GM10248 (cell line): ENCODE measurements around the gene HSH2D.
A peak's percentile ranks its signal among the peaks of the same experiment; 100 is the strongest.

Experiments used
- CTCF ChIA-PET: fragments of 300-600 bp; sonication (Branson Sonifier 250); formaldehyde crosslinking; extraction: SDS; loops from one replicate; lab custom pipeline; 2021; ENCODE audit warnings: antibody characterized with exemption; lab: Yijun Ruan, JAX
- POLR2A ChIA-PET: fragments of 350-650 bp; sonication (Branson Sonifier 250); formaldehyde crosslinking; extraction: SDS; loops from one replicate; lab custom pipeline; 2020; ENCODE audit warnings: antibody characterized with exemption; lab: Yijun Ruan, JAX
- DNase-seq: peaks from one replicate; pipeline ENCODE4 v3.0.0; 2012; ENCODE audit errors: extremely low spot score
- CTCF ChIP-seq: IDR thresholded peaks from 2 replicates; pipeline ENCODE4 v1.5.1; 2012; ENCODE audit warnings: mild to moderate bottlenecking, low read depth; ENCODE audit errors: extremely low read depth, missing control alignments, control extremely low read depth

The HSH2D gene

GRCh38 chr19:16118489-16119033 is 24.9 kb upstream of the HSH2D start:
- no peak for TF ChIP-seq CTCF
- peak; percentile 88 for DNase-seq

GRCh38 chr19:16119075-16119857 is 24.2 kb upstream of the HSH2D start:
- CTCF ChIA-PET, result interaction anchor here (1.1 to 3.1 kb wide), 4 partner anchors 8 to 78 kb away, joined by 3 to 16 read pairs (median 8); partner anchors contain the start of genes AP1M1, FAM32A and RAB8A
- POLR2A ChIA-PET, result interaction anchor here (0.7 to 1.2 kb wide), 2 partner anchors 24 to 323 kb away, joined by 3 to 8 read pairs; partner anchors contain the start of gene HSH2D
- DNase-seq, result peak; percentile 55

More at GRCh38 chr19:16118489-16119033, 24.9 kb upstream of the HSH2D start:
- ChIA-PET CTCF (interaction anchor here (0.6 to 3.1 kb wide), 14 partner anchors 10 to 79 kb away, joined by 3 to 16 read pairs (median 3); partner anchors contain the start of genes AP1M1, FAM32A and HSH2D), POLR2A (interaction anchor here (0.6 to 1.5 kb wide), 4 partner anchors 27 to 67 kb away, joined by 3 to 11 read pairs (median 4); partner anchors contain the start of gene FAM32A)

GRCh38 chr19:16121141-16121540 is 22.3 kb upstream of the HSH2D start:
- TF ChIP-seq CTCF, result no peak
- POLR2A ChIA-PET, result no interaction called here
- no peak for DNase-seq
- CTCF ChIA-PET, result interaction anchor here (0.9 to 1.7 kb wide), 4 partner anchors 9 to 20 kb away, joined by 3 to 6 read pairs (median 3); partner anchors contain the start of gene RAB8A

GRCh38 chr19:16121967-16122366 is 21.5 kb upstream of the HSH2D start:
- POLR2A ChIA-PET, result no interaction called here
- CTCF ChIA-PET, result interaction anchor here (1.0 to 1.7 kb wide), 2 partner anchors 11 to 13 kb away, joined by 3 to 6 read pairs; partner anchors contain the start of gene RAB8A
- no peak for TF ChIP-seq CTCF
- DNase-seq, result no peak

- POLR2A ChIA-PET, result no interaction called here
- DNase-seq, result no peak
- CTCF ChIA-PET, result no interaction called here
- TF ChIP-seq CTCF, result no peak
Observed at GRCh38 chr19:16124953-16125352, 18.5 kb upstream of the HSH2D start.

- no peak for DNase-seq
- no peak for TF ChIP-seq CTCF
- ChIA-PET CTCF (interaction anchor here (1.0 kb wide), 1 partner anchor 15 kb away, joined by 5 read pairs; no protein-coding TSS in a partner anchor), POLR2A (interaction anchor here (0.5 to 0.7 kb wide), 2 partner anchors 84 to 799 kb away, joined by 3 to 4 read pairs; no protein-coding TSS in a partner anchor)
Observed at GRCh38 chr19:16125737-16126495, 17.6 kb upstream of the HSH2D start.
